Measurements from ENCODE around the gene MTSS2.

The MTSS2 gene

DNA sequence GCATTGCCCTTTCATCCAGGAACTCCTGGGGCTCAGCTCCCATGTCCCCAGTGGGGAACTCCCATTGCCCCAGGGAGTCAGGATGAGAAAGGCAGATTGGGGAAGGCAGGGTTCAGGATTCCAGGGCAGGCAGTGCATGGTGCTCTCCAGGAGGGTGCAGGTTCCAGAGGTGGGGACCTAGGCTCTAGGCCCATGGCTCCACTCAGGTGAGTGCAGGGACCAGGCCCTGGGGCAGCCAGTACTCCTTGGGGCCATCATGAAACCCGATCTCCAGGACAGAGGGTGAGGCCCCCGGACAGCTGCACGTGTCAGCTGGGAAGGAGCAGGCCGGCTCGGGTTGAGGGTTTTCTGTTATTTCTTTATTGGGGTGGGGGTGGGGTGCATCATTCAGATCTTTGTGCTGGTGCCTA lies 1.3 kb upstream of the MTSS2 start:
- DNase-seq (ENCODE audit: low read depth in 1 of 2, low spot score in 1 of 2) = no peak

- DNase-seq (ENCODE audit: low read depth in 1 of 2, low spot score in 1 of 2) = no peak
Measured at GRCh38 chr16:70686376-70687101, 686 bp upstream of the MTSS2 start.

DNA sequence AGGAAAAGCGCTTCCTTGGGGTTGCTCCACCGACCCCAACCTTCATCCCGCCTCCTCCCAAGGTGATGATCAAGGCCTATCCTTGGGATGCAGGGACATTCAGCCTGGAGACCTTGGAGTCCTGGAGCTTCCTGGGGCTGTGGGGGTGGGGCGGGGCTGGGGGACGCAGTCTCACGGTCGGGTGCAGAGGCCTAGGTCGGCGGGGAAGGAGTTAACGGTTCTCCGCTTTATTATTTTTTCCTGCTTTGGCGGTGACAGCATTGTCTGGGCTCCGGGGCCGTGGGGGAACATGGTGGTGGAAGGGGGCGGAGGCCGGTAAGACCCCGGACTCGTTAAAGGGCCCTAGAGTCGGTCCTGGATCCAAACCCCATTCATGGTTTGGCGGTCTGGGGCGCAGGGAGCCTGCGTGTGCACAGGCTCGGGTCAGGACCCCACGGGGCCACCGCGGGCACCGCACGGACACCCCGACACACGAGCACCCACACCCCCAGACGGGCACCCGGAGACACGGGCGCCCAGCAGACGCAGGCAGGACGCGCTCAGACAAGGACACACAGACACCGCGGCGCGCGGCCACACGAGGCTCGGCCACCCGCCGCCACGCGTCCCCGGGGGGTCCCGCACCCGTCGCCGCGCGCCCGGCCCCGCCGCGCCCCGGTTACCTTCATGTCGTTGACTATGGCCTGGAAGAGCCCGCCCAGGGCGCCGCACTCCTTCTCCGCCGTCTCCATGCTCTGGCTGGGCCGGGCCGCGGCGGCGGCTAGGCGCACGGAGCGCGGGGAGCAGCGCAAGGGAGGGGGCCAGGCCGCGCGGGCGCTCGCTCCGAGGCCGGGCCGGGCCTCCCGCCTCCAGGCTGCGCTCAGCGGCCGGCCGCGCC lies 554 bp downstream of the MTSS2 start:
- DNase-seq (ENCODE audit: low read depth in 1 of 2, low spot score in 1 of 2) = no peak

- no peak for DNase-seq (ENCODE audit: low read depth in 1 of 2, low spot score in 1 of 2)
Measured at GRCh38 chr16:70684146-70685060, 1.4 kb downstream of the MTSS2 start.

DNA sequence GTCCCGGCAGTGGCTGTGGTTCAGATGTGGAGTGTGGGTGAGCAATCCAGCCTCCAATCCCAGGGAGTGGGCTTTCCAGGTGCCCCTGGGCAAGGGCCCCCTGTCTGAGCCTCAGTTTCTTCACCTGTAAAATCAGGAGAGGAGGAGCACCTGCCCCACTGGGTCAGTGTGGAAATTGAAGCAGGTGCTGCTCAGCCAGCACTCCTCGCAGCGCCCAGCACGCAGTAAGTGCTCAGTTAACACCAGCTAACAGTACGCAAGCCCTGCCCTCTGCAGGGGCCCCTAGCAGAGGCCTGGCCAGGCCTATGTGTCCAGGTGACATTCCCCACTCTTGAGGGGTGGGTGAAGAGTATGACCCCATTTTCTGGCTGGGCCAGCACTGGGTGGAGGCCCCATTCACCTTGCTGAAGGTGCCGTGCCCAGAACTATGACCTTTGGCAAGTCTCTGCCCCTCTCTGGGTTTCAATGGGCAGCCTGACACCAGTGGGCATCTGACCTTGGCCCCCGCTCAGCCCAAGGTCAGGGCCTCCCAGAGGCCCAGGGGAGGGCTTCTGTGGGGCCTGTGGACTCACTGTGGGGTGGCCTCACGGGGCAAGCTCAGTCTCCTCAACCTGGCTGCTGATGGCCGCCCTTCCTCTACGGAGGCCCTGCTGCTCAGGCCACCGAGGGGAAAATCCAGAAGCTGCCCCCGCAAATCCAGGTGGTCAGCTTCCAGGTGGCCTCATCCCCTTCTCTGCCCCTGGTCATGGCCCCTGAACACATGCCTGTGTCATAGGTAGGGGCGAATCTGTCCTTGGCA lies 2.5 kb downstream of the MTSS2 start:
- no peak for DNase-seq (ENCODE audit: low read depth in 1 of 2, low spot score in 1 of 2)

DNA sequence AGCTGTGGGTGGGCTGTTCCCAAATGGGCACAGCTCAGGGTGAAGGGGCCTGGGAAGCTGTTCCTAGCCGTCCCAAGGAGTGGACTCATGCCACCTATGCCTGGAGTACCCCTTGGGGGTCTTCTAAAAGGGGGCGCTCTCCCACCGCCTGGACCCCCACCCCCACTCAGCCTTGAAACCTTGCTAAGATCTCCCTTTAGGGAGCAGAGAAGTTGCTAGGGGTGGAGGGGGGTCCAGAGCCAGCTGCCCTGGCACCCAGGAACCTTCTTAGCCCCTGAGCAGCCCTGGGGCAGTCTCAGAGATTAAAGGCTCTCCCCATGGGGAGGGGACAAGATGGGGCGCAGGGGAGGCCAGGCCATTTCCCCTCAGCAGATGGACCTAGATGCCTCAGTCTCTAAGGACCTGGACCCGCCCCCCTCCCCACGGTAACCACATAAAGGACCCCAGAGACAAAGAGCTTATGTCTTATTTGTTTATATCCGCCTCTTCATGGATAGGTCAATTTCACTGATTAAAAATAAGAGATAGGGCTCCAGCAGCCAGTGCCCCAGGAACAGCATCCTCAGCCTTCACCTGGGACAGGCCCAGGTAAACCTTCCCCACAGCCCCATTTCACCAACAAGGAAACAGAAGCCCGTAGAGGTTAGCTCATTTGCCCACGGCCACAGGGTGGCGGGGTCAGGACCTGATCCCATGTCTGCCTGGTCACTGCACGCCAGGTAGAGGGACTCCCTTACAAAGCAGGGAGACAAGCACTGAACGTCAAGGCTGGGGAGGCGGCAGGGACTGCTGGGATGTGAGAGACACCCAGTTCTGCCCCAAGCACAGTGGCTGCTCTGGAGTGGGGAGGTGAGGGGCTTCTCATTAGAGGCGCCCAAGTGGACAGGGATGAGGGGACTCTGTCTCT lies 3.4 kb downstream of the MTSS2 start:
- no peak for DNase-seq (ENCODE audit: low read depth in 1 of 2, low spot score in 1 of 2)

- DNase-seq (ENCODE audit: low read depth in 1 of 2, low spot score in 1 of 2) = no peak
Measured at GRCh38 chr16:70681382-70682238, 4.2 kb downstream of the MTSS2 start.

- no peak for DNase-seq (ENCODE audit: low read depth in 1 of 2, low spot score in 1 of 2)
Measured at GRCh38 chr16:70680495-70681381, 5.1 kb downstream of the MTSS2 start.

DNA sequence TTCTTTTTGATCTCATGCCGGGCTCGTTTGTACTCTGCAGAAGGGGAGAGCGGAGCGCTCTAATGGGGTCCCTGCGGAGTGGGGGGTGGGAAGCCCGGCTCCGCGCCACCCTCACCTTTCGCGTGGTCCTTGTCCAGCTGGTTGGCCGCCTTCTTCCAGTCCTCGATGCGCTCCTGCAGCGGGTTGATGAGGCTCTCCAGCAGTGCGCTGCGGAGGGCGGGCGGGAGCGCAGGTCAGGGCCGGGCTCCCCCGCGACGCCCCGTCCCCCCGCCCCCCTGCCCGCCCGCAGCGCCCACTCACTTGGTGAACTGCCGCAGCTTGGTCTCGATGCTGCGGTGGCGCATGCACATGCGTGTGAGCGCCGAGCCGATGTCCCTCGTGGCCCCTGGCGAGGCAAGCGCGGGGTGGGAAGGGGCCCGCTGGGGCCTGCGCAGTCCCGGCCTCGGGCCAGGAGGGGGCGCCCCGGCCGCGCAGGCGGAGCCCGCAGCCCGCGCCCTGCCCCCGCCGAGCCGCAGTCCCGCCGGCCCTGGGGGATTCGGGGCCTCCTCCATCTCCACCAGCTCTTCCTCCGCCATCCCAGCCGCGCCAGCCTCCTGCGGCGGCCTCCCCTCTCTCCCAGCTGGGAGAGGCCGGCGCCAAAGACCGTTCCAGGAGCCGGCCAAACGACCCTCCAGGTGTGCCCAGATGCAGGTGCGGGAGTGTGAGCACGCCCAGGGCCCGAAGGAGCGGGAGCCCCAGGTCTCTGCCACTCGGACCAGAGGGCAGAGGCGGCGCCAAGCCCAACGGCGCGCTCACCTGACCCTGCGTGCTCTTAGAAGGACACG lies 6.0 kb downstream of the MTSS2 start:
- DNase-seq (ENCODE audit: low read depth in 1 of 2, low spot score in 1 of 2) = no peak

GRCh38 chr16:70678898-70679670 lies 6.8 kb downstream of the MTSS2 start:
- no peak for DNase-seq (ENCODE audit: low read depth in 1 of 2, low spot score in 1 of 2)

DNA sequence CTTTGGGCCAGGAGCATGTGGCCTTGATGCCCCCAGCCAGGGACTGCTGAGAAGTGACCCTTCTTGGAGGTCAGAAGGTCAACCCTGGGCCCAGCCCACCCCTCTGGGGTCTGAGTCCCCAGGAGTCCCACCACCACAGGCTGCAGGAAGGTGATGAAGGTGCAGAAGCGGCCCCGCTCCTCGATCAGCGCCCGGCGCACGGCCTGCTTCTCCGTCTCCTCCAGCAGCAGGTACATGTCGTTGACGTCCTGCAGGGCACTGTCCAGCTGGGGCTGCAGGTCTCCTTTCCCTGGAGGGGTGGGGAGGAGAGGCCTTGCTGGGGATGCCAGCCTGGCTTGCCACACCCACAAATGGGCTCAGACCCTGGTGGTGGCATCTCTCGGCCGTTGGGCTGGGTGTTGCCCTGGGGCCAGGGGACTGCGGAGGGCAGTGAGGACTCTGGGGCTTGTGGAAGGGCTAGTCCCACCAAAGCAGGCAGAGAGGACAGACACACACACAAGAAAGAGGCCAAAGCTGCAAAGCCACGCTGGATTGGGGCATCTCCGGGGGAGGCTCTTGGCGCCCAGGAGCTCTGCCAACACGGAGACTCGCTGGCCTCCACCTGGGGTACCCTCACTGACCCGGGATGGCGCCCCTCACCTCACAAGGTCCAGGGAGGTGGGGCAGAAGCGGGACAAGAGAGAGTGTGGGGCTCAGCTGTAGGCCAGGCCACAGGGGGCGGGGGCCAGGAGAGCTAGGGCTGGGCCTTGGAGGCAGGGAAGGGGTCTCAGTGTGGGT lies 7.5 kb downstream of the MTSS2 start:
- DNase-seq (ENCODE audit: low read depth in 1 of 2, low spot score in 1 of 2) = no peak

DNA sequence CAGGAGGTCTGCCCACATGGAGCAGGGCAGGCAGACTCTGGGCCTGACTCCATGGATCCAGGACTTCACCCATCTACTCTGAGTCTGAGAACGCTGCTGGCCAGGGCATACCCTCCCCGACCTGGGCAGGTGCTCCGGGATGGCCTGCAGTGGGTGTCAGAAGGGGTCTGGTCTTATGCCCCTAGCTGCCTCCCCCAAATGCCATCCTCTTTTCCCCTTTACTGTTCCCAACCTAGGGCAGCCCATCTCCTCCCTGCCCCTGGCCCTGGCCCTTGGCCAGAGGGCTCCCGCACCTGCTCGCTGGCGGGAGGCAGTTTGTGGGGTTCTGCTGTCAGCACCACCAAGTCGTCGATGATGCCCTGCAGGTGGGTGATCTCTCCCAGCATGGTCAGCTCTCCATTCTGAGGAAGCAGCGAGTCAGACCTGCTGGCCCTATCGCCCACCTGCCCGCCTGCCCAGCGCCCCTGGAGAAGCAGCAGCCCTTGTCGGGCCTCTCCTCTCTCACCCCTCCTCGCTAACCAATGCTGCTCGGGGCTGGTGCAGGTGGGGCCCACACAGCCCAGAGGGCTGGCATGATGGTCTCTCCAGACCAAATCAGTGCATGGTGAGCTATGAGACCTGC lies 8.2 kb downstream of the MTSS2 start:
- DNase-seq (ENCODE audit: low read depth in 1 of 2, low spot score in 1 of 2) = no peak

GRCh38 chr16:70676675-70677498 lies 9.0 kb downstream of the MTSS2 start:
- DNase-seq (ENCODE audit: low read depth in 1 of 2, low spot score in 1 of 2) = no peak

All from activated T-helper 1 cell treated with anti-CD3 and anti-CD28 coated beads, Interleukin-2, amount 50 U/mL, for 16 hours (primary cell).